A673 (cell line): ENCODE results near the gene FXYD2. TPM values are rescaled to one million over a fixed set of nuclear protein-coding genes. Genes with fewer than 3 reads are reported as not detected.

Source experiments
- BruUV-seq: library from RNA; stranded (reverse); fragments of 400-500 nt; replicated peaks from 2 replicates; lab custom pipeline; 2021; lab: Mats Ljungman, UMichigan
- CTCF ChIA-PET: fragments of 300-600 bp; sonication (Branson Sonifier 250); formaldehyde crosslinking; loops from one replicate; lab custom pipeline; 2022; ENCODE audit warnings: antibody characterized with exemption; lab: Charles Lee
- POLR2A ChIA-PET: fragments of 300-600 bp; sonication (Branson Sonifier 250); formaldehyde crosslinking; loops from one replicate; lab custom pipeline; 2022; ENCODE audit warnings: antibody characterized with exemption; ENCODE audit not compliant: low non-redundant PET; lab: Charles Lee
- DNase-seq: peaks from one replicate; pipeline ENCODE4 v3.0.0-alpha.2; 2015; ENCODE audit warnings: low spot score
- H3K27ac ChIP-seq: fragments of 200-600 bp; sonication (generic); 2 replicates; pipeline ENCODE4 v1.5.1; 2016; ENCODE audit warnings: mixed run types, low read depth, mild to moderate bottlenecking, mixed read lengths, antibody characterized with exemption, low read length; ENCODE audit not compliant: poor library complexity, severe bottlenecking
- H3K27me3 ChIP-seq: fragments of 200-600 bp; sonication (generic); replicated peaks from 2 replicates; pipeline ENCODE4 v1.6.1; 2017; ENCODE audit warnings: mixed run types, low read depth, mild to moderate bottlenecking, mixed read lengths, antibody characterized with exemption, low read length; ENCODE audit not compliant: insufficient read depth, poor library complexity
- H3K36me3 ChIP-seq: fragments of 200-600 bp; sonication (generic); 2 replicates; pipeline ENCODE4 v1.6.1; 2016; ENCODE audit warnings: mixed run types, mild to moderate bottlenecking, mixed read lengths, antibody characterized with exemption, low read length; ENCODE audit not compliant: insufficient read depth, poor library complexity, severe bottlenecking
- H3K4me1 ChIP-seq: fragments of 200-600 bp; sonication (generic); 2 replicates; pipeline ENCODE4 v1.6.1; 2017; ENCODE audit warnings: mixed run types, mild to moderate bottlenecking, mixed read lengths, antibody characterized with exemption, low read length; ENCODE audit not compliant: insufficient read depth, poor library complexity, severe bottlenecking
- H3K4me3 ChIP-seq: fragments of 200-600 bp; sonication (generic); 2 replicates; pipeline ENCODE4 v1.5.1; 2016; ENCODE audit warnings: low read depth, mixed run types, mild to moderate bottlenecking, mixed read lengths, low read length; ENCODE audit not compliant: poor library complexity, severe bottlenecking
- H3K9me3 ChIP-seq: fragments of 200-600 bp; sonication (generic); 2 replicates; pipeline ENCODE4 v1.6.1; 2016; ENCODE audit warnings: mixed run types, low read depth, mild to moderate bottlenecking, mixed read lengths, antibody characterized with exemption, low read length; ENCODE audit not compliant: poor library complexity, severe bottlenecking
- EZH2 ChIP-seq: fragments of 200-600 bp; sonication (generic); IDR thresholded peaks from 2 replicates; pipeline ENCODE4 v1.6.1; 2017; ENCODE audit warnings: borderline replicate concordance, low read depth, mild to moderate bottlenecking, mixed read lengths, antibody characterized with exemption, low read length; ENCODE audit not compliant: poor library complexity, severe bottlenecking
- intact Hi-C: fragments of 100-400 bp; cut with micrococcal nuclease; formaldehyde crosslinking; loops from one replicate; pipeline ENCODE4 v1.10.0; 2022; ENCODE audit not compliant: unreplicated experiment
- total RNA-seq: library from RNA; stranded (reverse); gene quantifications from 2 replicates; pipeline ENCODE4 v1.2.3, GENCODE V29; 2021
- TF ChIP-seq, protein P1 (sequence below): fragments of 300-800, 200-600 bp; sonication (generic); conservative IDR thresholded peaks from 2 replicates; pipeline ENCODE4 v1.5.1; 2017; ENCODE audit warnings: low read depth, mild to moderate bottlenecking, antibody characterized with exemption, low read length, moderate library complexity, mixed read lengths

FXYD2 gene
- total RNA-seq, 1 experiment from 2014 or later: not detected

DNA sequence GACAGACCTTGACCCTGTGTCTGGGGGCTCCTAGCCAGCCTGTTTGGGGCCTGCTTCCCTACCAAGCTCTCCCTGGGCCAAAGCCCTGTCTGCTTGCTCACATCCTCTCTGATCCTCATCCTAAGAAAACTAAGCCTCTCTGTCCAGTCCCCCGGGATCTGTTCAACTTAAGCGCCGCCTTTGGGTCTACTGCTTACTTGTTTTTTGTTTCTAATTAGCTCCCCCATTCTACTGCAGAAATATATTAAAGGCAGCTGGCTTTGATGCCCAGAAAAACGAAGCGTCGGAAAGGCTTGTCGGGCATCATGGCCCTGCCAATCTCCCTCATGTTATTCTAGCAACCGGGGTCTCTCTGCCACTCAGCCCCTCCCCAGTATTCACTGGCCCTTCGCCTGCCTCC is 31.0 kb downstream of the FXYD2 start:
- H3K36me3 ChIP-seq: no peaks in the 10 kb centered on the region
- POLR2A ChIA-PET: no interaction called here
- peaks cover 58% of the 10 kb centered on the region for H3K27me3 ChIP-seq
- no peak for DNase-seq
- H3K4me3 ChIP-seq: no peak overlapping the region
- BruUV-seq: no TSS peak
- H3K27ac ChIP-seq: no peak overlapping the region
- no peak for TF ChIP-seq EZH2
- TF ChIP-seq, protein P1, sequence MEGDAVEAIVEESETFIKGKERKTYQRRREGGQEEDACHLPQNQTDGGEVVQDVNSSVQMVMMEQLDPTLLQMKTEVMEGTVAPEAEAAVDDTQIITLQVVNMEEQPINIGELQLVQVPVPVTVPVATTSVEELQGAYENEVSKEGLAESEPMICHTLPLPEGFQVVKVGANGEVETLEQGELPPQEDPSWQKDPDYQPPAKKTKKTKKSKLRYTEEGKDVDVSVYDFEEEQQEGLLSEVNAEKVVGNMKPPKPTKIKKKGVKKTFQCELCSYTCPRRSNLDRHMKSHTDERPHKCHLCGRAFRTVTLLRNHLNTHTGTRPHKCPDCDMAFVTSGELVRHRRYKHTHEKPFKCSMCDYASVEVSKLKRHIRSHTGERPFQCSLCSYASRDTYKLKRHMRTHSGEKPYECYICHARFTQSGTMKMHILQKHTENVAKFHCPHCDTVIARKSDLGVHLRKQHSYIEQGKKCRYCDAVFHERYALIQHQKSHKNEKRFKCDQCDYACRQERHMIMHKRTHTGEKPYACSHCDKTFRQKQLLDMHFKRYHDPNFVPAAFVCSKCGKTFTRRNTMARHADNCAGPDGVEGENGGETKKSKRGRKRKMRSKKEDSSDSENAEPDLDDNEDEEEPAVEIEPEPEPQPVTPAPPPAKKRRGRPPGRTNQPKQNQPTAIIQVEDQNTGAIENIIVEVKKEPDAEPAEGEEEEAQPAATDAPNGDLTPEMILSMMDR: no peak
- intact Hi-C loops: no loop called here
- H3K4me1 ChIP-seq: peaks cover 3% of the 10 kb centered on the region
- CTCF ChIA-PET: interaction anchor here (1.3 kb wide), 1 partner anchor 367 kb away, joined by 3 read pairs; no protein-coding TSS in a partner anchor
- no peaks in the 10 kb centered on the region for H3K9me3 ChIP-seq

DNA sequence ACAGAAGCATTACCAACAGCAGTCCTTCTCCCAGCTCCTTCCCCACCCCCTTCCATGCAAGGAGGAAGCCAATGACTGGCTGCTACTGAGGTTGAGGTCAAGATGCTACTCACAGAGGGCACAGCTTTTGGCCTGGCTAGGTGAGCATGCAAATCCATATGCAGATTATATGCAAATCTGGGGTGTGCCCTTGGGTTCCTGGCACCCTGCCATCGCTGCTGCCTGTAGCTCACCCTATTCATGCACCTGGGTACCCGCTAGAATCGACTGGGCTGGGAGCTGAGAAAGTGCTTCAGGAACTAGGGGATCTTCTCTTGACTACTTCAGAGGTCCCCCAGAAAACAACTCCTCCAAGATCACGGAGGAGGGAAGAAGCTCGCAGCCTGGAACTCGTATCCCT is 31.6 kb downstream of the FXYD2 start:
- Histone ChIP-seq H3K36me3 (no peaks in the 10 kb centered on the region), H3K27me3 (peaks cover 53% of the 10 kb centered on the region), H3K27ac (no peak overlapping the region), H3K4me1 (peaks cover 3% of the 10 kb centered on the region), H3K9me3 (no peaks in the 10 kb centered on the region), H3K4me3 (no peak overlapping the region)
- ChIA-PET CTCF (interaction anchor here (0.8 to 1.3 kb wide), 2 partner anchors 14 to 367 kb away, joined by 3 to 4 read pairs; no protein-coding TSS in a partner anchor), POLR2A (interaction anchor here (0.5 kb wide), 1 partner anchor 23 kb away, joined by 3 read pairs; no protein-coding TSS in a partner anchor)
- BruUV-seq: no TSS peak
- no peak for DNase-seq
- TF ChIP-seq, protein P1: no peak
- TF ChIP-seq EZH2: no peak
- intact Hi-C loops: no loop called here

DNA sequence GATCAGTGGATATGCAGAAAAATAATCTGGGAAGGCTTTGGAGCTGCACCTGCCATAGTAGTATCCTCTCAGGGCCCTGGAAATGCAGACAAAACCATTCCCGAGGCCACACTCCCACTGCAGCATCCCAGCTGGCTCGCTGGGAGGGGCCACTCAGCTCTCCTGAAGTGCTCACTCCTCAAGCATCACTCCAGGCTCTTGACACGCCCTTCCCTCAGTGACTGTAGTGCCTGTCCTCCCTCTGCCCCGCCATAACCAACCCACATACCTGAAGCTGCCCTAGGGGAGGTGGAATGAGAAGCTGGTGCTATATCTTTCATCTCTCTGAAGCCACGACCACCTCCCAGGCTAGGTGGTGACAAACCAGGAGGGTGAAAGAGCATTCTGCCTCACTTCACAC is 32.3 kb downstream of the FXYD2 start:
- Histone ChIP-seq H3K27ac (no peak overlapping the region), H3K27me3 (peaks cover 52% of the 10 kb centered on the region), H3K9me3 (no peaks in the 10 kb centered on the region), H3K4me3 (no peak overlapping the region), H3K4me1 (peaks cover 3% of the 10 kb centered on the region), H3K36me3 (no peaks in the 10 kb centered on the region)
- no peak for TF ChIP-seq EZH2
- TF ChIP-seq, protein P1: no peak
- no peak for DNase-seq
- intact Hi-C loops: no loop called here
- no TSS peak for BruUV-seq
- CTCF ChIA-PET: interaction anchor here (0.8 to 1.3 kb wide), 2 partner anchors 15 to 366 kb away, joined by 3 to 4 read pairs; no protein-coding TSS in a partner anchor
- POLR2A ChIA-PET: no interaction called here
